ENCODE measurements around the gene SHC2. TPM values are rescaled to one million over a fixed set of nuclear protein-coding genes. Genes with fewer than 3 reads are reported as not detected.
A peak's percentile ranks its signal among the peaks of the same experiment; 100 is the strongest.

The SHC2 gene
- total RNA-seq, 1 experiment from 2014 or later: 16.6 TPM

DNA sequence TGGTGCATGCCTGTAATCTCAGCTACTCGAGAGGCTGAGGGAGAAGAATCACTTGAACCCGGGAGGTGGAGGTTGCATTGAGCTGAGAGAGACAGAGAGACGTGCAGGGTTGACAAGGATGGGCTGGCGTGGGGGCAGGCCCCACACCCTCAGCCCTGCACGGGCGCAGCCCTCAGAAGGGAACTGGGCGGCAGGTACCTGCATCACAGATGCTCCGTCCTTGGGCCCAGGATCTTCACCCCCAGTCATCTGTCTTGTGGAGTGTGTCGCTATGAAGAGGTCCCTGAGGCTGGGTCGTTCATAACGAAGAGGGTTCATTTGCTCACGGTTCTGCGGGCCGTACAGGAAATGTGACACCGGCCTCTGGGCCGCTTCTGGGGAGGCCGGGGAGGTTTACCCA is 72.1 kb downstream of the SHC2 start:
- no peaks in the 10 kb centered on the region for H4K20me1 ChIP-seq (ENCODE audit: control insufficient read depth, insufficient read depth, insufficient read length)

More for the DNA sequence above, 72.1 kb downstream of the SHC2 start:
- peaks cover 54 to 58% of the 10 kb centered on the region in 2 experiments for H3K4me1 Mint-ChIP-seq
- Histone ChIP-seq H3K23me2 (ENCODE audit: insufficient read length, low read depth, low read length, poor library complexity, severe bottlenecking) (no peaks in the 10 kb centered on the region), H3K18ac (ENCODE audit: insufficient read length, low read depth, low read length) (no peak overlapping the region), H3K4me2 (ENCODE audit: insufficient read depth, insufficient read length, low read length) (no peak overlapping the region), H2BK12ac (ENCODE audit: insufficient read length, low read depth, low read length) (no peak overlapping the region), H3K14ac (ENCODE audit: insufficient read depth, low read length) (no peak overlapping the region; the same call in 1 of the 2 replicates), H3K4ac (ENCODE audit: low read depth, low read length) (no peak overlapping the region), H3K79me2 (ENCODE audit: insufficient read depth, low read length) (no peaks in the 10 kb centered on the region), H2BK20ac (ENCODE audit: low read depth, low read length, poor library complexity, severe bottlenecking) (no peak overlapping the region), H4K8ac (replicated peaks; ENCODE audit: insufficient read length, low read depth, low read length) (no peak overlapping the region), H3K9me3 (ENCODE audit: control insufficient read depth, low read depth, low read length) (peaks cover 5% of the 10 kb centered on the region), H3K9ac (ENCODE audit: extremely low read depth, insufficient read length, low read length) (no peak overlapping the region), H3K23ac (ENCODE audit: insufficient read length, low read depth, low read length) (no peak overlapping the region), H2BK5ac (ENCODE audit: insufficient read length, low read length) (no peak overlapping the region), H3T11ph (ENCODE audit: low read length) (no peak overlapping the region), H3K27me3 (ENCODE audit: insufficient read depth, low read length) (no peaks in the 10 kb centered on the region), H3K27ac (ENCODE audit: insufficient read length, low read depth, low read length) (no peak overlapping the region), H3K79me1 (ENCODE audit: insufficient read depth, low read depth, low read length, poor library complexity, severe bottlenecking) (no peaks in the 10 kb centered on the region), H2AK5ac (ENCODE audit: insufficient read length, low read length) (no peak overlapping the region), H4K5ac (ENCODE audit: insufficient read length, low read depth, low read length) (no peak overlapping the region), H2AFZ (ENCODE audit: low read length) (no peak overlapping the region), H3K56ac (ENCODE audit: insufficient read length, low read depth, low read length) (no peak overlapping the region), H4K91ac (ENCODE audit: insufficient read length, low read depth, low read length) (no peak overlapping the region), H3K4me1 (ENCODE audit: insufficient read depth, low read length) (no peaks in the 10 kb centered on the region), H2BK15ac (ENCODE audit: low read depth, low read length) (no peak overlapping the region), H2BK120ac (ENCODE audit: low read depth, low read length, poor library complexity, severe bottlenecking) (no peak overlapping the region)
- H3K4me3 Mint-ChIP-seq: no peak overlapping the region
- H3K27ac Mint-ChIP-seq: peak overlapping the region; percentile 49 to 79 (median 77); a peak in 3 of 7 replicates
- no CpG with 5 or more reads among the region's 17 CpGs for WGBS (ENCODE audit: extremely low coverage, insufficient read length, low lambda C conversion rate)
- peaks cover 0 to 9% (median 5%) of the 10 kb centered on the region in 3 experiments; a peak in 3 of 7 replicates for H3K36me3 Mint-ChIP-seq (ENCODE audit: insufficient read depth in 1 of 3, low read depth in 3 of 3)
- peaks cover 38% of the 10 kb centered on the region for H3K27me3 Mint-ChIP-seq (ENCODE audit: low read depth)
- no peak for DNase-seq
- TF ChIP-seq, protein P1, sequence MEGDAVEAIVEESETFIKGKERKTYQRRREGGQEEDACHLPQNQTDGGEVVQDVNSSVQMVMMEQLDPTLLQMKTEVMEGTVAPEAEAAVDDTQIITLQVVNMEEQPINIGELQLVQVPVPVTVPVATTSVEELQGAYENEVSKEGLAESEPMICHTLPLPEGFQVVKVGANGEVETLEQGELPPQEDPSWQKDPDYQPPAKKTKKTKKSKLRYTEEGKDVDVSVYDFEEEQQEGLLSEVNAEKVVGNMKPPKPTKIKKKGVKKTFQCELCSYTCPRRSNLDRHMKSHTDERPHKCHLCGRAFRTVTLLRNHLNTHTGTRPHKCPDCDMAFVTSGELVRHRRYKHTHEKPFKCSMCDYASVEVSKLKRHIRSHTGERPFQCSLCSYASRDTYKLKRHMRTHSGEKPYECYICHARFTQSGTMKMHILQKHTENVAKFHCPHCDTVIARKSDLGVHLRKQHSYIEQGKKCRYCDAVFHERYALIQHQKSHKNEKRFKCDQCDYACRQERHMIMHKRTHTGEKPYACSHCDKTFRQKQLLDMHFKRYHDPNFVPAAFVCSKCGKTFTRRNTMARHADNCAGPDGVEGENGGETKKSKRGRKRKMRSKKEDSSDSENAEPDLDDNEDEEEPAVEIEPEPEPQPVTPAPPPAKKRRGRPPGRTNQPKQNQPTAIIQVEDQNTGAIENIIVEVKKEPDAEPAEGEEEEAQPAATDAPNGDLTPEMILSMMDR (conservative IDR thresholded peaks at IDR 0.05): no peak
- H3K9me3 Mint-ChIP-seq: peaks cover 11 to 12% of the 10 kb centered on the region in 2 experiments
